ENCODE results near the gene CCL18. TPM values are rescaled to one million over a fixed set of nuclear protein-coding genes. Genes with fewer than 3 reads are reported as not detected.
"Not testable (repeated sequence)": the region's sequence is repeated elsewhere in the genome, so short reads cannot be mapped to it uniquely, and the experiment has no call there.

The CCL18 gene
- total RNA-seq, 4 donors from 2014 or later = 0.19 TPM; not detected in 3

DNA sequence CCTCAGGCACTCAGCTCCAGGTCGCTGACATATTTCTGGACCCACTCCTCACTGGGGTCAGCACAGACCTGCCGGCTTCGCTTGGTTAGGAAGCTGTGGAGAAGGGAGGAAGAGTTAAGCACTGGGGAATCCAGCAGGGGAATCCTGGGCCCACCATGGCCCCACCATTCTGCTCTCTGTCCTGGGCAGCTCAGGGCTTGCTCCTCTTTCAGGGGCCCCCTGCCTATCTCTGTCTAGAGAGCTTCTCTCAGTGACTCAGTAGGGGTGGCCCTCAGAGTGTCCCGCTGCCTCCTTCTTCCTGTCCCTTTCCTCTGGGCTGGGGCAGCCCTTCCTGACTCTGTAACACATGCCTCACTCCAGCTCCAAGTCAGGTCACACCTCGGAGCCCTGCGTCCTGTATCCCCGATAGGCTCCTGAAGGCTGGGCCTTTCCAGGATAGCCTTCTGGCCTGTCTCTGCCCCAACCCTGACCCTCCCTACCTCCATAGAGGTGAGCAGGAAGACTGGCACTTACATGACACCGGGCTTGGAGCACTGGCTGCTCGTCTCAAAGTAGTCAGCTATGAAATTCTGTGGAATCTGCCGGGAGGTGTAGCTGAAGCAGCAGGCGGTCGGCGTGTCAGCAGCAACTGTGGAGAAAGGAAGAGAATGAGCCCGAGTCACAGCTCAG, 24.7 kb downstream of the CCL18 start:
- no peak for TF ChIP-seq POLR2A (IDR thresholded peaks at IDR 0.05)
- TF ChIP-seq, protein P1, sequence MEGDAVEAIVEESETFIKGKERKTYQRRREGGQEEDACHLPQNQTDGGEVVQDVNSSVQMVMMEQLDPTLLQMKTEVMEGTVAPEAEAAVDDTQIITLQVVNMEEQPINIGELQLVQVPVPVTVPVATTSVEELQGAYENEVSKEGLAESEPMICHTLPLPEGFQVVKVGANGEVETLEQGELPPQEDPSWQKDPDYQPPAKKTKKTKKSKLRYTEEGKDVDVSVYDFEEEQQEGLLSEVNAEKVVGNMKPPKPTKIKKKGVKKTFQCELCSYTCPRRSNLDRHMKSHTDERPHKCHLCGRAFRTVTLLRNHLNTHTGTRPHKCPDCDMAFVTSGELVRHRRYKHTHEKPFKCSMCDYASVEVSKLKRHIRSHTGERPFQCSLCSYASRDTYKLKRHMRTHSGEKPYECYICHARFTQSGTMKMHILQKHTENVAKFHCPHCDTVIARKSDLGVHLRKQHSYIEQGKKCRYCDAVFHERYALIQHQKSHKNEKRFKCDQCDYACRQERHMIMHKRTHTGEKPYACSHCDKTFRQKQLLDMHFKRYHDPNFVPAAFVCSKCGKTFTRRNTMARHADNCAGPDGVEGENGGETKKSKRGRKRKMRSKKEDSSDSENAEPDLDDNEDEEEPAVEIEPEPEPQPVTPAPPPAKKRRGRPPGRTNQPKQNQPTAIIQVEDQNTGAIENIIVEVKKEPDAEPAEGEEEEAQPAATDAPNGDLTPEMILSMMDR (IDR thresholded peaks at IDR 0.05) = no peak
- 85 to 89% methylated on average over 14 of the region's 14 CpGs for WGBS, 2 donors
- DNase-seq (ENCODE audit: low spot score in 2 of 2) = no peak
- no peak overlapping the region for H3K4me3 ChIP-seq (ENCODE audit: low read depth, poor library complexity, severe bottlenecking)
- intact Hi-C loops (cut with DNase I; ENCODE audit: low total_unique reads) = no loop called here

GRCh38 chr17:36089339-36089865, 25.3 kb downstream of the CCL18 start:
- intact Hi-C loops (cut with DNase I; ENCODE audit: low total_unique reads) = no loop called here
- no peak overlapping the region for H3K4me3 ChIP-seq (ENCODE audit: low read depth, poor library complexity, severe bottlenecking)
- no peak for TF ChIP-seq POLR2A (IDR thresholded peaks at IDR 0.05)
- TF ChIP-seq, protein P1 (IDR thresholded peaks at IDR 0.05) = no peak
- DNase-seq (ENCODE audit: low spot score in 2 of 2) = no peak
- 75 to 84% methylated on average over 4 of the region's 4 CpGs for WGBS, 2 donors

DNA sequence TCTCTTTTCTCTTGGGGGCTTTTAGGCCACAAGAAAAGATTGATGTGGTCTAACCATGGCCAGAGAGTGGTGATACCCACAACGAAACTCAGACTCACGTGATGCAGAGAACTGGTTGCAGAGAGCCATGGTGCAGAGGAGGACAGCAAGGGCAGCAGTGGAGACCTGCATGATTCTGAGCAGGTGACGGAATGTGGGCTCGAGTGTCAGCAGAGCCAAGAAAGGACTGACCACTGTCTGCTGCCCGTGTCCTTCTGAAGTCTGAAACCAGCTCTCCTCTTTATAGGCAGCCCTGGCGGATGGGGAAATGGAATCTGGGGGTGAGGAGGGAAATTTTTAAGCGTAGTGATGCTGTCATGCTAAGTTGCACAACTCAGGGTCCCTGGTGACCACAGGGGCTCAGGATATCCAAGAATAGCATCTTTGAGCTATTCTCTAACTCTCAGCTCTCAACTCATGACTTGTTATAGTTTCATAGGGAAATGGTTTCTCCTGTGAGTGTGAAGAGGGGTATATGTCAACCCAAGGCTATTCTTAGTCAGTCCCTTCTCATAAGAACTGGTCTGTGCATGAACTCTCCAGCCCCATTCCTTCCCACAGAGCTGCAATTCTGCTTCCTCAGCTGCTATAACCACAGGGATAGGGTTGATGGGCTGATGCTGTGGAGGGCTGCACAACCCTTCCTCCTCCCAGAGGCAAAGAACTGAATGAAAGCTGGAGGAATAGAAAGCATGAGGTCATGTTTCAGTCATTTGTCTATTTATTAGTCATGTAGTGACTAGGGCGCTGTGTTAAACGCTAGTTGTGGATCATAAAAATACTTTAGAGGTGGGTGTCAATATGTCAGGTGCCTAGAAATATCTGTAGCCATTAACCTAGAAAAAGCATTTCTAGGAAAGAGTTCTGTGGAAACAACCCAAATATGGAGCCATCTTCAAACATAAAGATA, 26.1 kb downstream of the CCL18 start, which contains the start of gene CCL3:
Gene CCL3, minus strand, starts transcription at position 256 of the 949 bp plus-strand sequence. Its CDS starts 85 bp downstream, at position 171.
- WGBS, 2 donors = 61 to 70% methylated on average over 9 of the region's 9 CpGs

GRCh38 chr17:36092230-36092629, 28.2 kb downstream of the CCL18 start:
- no peak for DNase-seq (ENCODE audit: low spot score in 2 of 2)
- no peak for TF ChIP-seq POLR2A (IDR thresholded peaks at IDR 0.05)
- TF ChIP-seq, protein P1 (IDR thresholded peaks at IDR 0.05) = no peak
- no peak overlapping the region for H3K4me3 ChIP-seq (ENCODE audit: low read depth, poor library complexity, severe bottlenecking)
- intact Hi-C loops (cut with DNase I; ENCODE audit: low total_unique reads) = no loop called here
- 64 to 68% methylated on average over 4 of the region's 4 CpGs for WGBS, 2 donors

More for the DNA sequence above, 26.1 kb downstream of the CCL18 start, which contains the start of gene CCL3:
- intact Hi-C loops (cut with DNase I; ENCODE audit: low total_unique reads) = no loop called here
- no peak for DNase-seq (ENCODE audit: low spot score in 2 of 2)
- no peak for TF ChIP-seq POLR2A (IDR thresholded peaks at IDR 0.05)
- TF ChIP-seq, protein P1 (IDR thresholded peaks at IDR 0.05) = no peak
- H3K4me3 ChIP-seq (ENCODE audit: low read depth, poor library complexity, severe bottlenecking) = no peak within 1 kb of the TSS

GRCh38 chr17:36092715-36093114, 28.6 kb downstream of the CCL18 start:
- H3K4me3 ChIP-seq (ENCODE audit: low read depth, poor library complexity, severe bottlenecking); DNase-seq (ENCODE audit: low spot score in 2 of 2); intact Hi-C loops (cut with DNase I; ENCODE audit: low total_unique reads): not testable (repeated sequence)
- 85 to 87% methylated on average over 6 of the region's 6 CpGs for WGBS, 2 donors

GRCh38 chr17:36094232-36094631, 30.2 kb downstream of the CCL18 start:
- DNase-seq (ENCODE audit: low spot score in 2 of 2) = no peak
- intact Hi-C loops (cut with DNase I; ENCODE audit: low total_unique reads) = no loop called here
- WGBS, 2 donors = 87 to 93% methylated on average over 1 of the region's 1 CpG
- no peak overlapping the region for H3K4me3 ChIP-seq (ENCODE audit: low read depth, poor library complexity, severe bottlenecking)
- TF ChIP-seq, protein P1 (IDR thresholded peaks at IDR 0.05) = no peak
- no peak for TF ChIP-seq POLR2A (IDR thresholded peaks at IDR 0.05)
